Loucy (cell line): ENCODE results near the gene PRKAA2.

ENCODE experiments used
- EZH2phosphoT487 ChIP-seq: fragments of 200-600 bp; IDR thresholded peaks from 2 replicates; pipeline ENCODE4 v1.6.1; 2018; ENCODE audit warnings: antibody characterized with exemption, mild to moderate bottlenecking, moderate library complexity, borderline replicate concordance
- TF ChIP-seq, protein P1 (sequence below): fragments of 200-600 bp; sonication (generic); conservative IDR thresholded peaks from 2 replicates; pipeline ENCODE4 v1.5.1; 2014; ENCODE audit warnings: mild to moderate bottlenecking, antibody characterized with exemption, low read length

DNA sequence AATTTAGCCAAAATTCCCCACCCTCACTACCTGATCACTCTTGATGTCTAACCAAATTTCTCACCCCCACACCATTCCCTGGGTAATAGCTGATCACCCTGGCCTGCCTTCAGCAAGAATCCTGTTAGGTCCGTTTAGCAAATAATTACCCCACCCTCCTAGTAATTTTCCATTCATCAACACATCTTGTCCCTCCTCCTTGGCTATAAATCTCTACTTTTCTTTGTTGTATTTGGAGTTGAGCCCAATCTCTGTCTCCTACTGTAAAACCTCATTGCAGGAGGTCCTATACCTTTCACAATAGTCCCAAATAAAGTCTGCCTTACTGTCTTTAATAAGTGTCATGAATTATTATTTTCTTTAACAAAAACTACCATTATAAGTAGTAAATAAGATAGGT is 6.9 kb upstream of the PRKAA2 start:
- no peak for TF ChIP-seq EZH2phosphoT487
- TF ChIP-seq, protein P1, sequence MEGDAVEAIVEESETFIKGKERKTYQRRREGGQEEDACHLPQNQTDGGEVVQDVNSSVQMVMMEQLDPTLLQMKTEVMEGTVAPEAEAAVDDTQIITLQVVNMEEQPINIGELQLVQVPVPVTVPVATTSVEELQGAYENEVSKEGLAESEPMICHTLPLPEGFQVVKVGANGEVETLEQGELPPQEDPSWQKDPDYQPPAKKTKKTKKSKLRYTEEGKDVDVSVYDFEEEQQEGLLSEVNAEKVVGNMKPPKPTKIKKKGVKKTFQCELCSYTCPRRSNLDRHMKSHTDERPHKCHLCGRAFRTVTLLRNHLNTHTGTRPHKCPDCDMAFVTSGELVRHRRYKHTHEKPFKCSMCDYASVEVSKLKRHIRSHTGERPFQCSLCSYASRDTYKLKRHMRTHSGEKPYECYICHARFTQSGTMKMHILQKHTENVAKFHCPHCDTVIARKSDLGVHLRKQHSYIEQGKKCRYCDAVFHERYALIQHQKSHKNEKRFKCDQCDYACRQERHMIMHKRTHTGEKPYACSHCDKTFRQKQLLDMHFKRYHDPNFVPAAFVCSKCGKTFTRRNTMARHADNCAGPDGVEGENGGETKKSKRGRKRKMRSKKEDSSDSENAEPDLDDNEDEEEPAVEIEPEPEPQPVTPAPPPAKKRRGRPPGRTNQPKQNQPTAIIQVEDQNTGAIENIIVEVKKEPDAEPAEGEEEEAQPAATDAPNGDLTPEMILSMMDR: no peak
